H9 (cell line): ENCODE measurements around the gene RPL35. TPM values are rescaled to one million over a fixed set of nuclear protein-coding genes. Genes with fewer than 3 reads are reported as not detected.

Experiments
- DNase-seq: peaks from one replicate; pipeline ENCODE4 v3.0.0-alpha.2; 2017
- H2AFZ ChIP-seq: one replicate; pipeline ENCODE4 v1.6.1; 2013; ENCODE audit warnings: mild to moderate bottlenecking, low read length, control low read depth, moderate library complexity
- H2AK5ac ChIP-seq: 2 replicates; pipeline ENCODE4 v1.6.1; 2013; ENCODE audit warnings: low read length, control low read depth, mixed read lengths; ENCODE audit not compliant: insufficient read length
- H2BK120ac ChIP-seq: one replicate; pipeline ENCODE4 v1.6.1; 2013; ENCODE audit warnings: low read depth, mild to moderate bottlenecking, low read length, control low read depth, inconsistent platforms; ENCODE audit not compliant: poor library complexity, severe bottlenecking
- H2BK12ac ChIP-seq: 2 replicates; pipeline ENCODE4 v1.6.1; 2013; ENCODE audit warnings: low read length, control low read depth, mixed read lengths, low read depth; ENCODE audit not compliant: insufficient read length
- H2BK15ac ChIP-seq: 2 replicates; pipeline ENCODE4 v1.6.1; 2013; ENCODE audit warnings: low read depth, low read length, control low read depth
- H2BK20ac ChIP-seq: one replicate; pipeline ENCODE4 v1.6.1; 2013; ENCODE audit warnings: low read depth, mild to moderate bottlenecking, low read length, control low read depth, inconsistent platforms; ENCODE audit not compliant: poor library complexity, severe bottlenecking
- H2BK5ac ChIP-seq: 2 replicates; pipeline ENCODE4 v1.6.1; 2013; ENCODE audit warnings: low read length, control low read depth, mixed read lengths; ENCODE audit not compliant: insufficient read length
- H3K14ac ChIP-seq: 2 replicates; pipeline ENCODE4 v1.6.1; 2013; ENCODE audit warnings: low read length, control low read depth; ENCODE audit not compliant: insufficient read depth
- H3K18ac ChIP-seq: 2 replicates; pipeline ENCODE4 v1.6.1; 2013; ENCODE audit warnings: low read depth, mild to moderate bottlenecking, mixed read lengths, low read length, control low read depth; ENCODE audit not compliant: insufficient read length
- H3K23ac ChIP-seq: 2 replicates; pipeline ENCODE4 v1.6.1; 2013; ENCODE audit warnings: low read length, control low read depth, mixed read lengths, low read depth; ENCODE audit not compliant: insufficient read length
- H3K23me2 ChIP-seq: 2 replicates; pipeline ENCODE4 v1.6.1; 2013; ENCODE audit warnings: low read depth, mild to moderate bottlenecking, mixed read lengths, low read length, control low read depth; ENCODE audit not compliant: insufficient read length, poor library complexity, severe bottlenecking
- H3K27ac ChIP-seq: 2 replicates; pipeline ENCODE4 v1.5.1; 2013; ENCODE audit warnings: low read length, control low read depth, mixed read lengths, low read depth; ENCODE audit not compliant: insufficient read length
- H3K27me3 ChIP-seq: 2 replicates; pipeline ENCODE4 v1.6.1; 2013; ENCODE audit warnings: low read length, control low read depth, inconsistent platforms; ENCODE audit not compliant: insufficient read depth
- H3K4ac ChIP-seq: 2 replicates; pipeline ENCODE4 v1.6.1; 2013; ENCODE audit warnings: low read depth, mild to moderate bottlenecking, control low read depth, inconsistent platforms, low read length, moderate library complexity
- H3K4me1 ChIP-seq: 2 replicates; pipeline ENCODE4 v1.6.1; 2013; ENCODE audit warnings: low read length, control low read depth, inconsistent platforms; ENCODE audit not compliant: insufficient read depth
- H3K4me2 ChIP-seq: 2 replicates; pipeline ENCODE4 v1.6.1; 2013; ENCODE audit warnings: low read length, control low read depth, mixed read lengths; ENCODE audit not compliant: insufficient read length, insufficient read depth
- H3K56ac ChIP-seq: 2 replicates; pipeline ENCODE4 v1.6.1; 2013; ENCODE audit warnings: low read depth, mild to moderate bottlenecking, mixed read lengths, low read length, control low read depth; ENCODE audit not compliant: insufficient read length
- H3K79me1 ChIP-seq: 2 replicates; pipeline ENCODE4 v1.6.1; 2013; ENCODE audit warnings: low read depth, mild to moderate bottlenecking, moderate library complexity, low read length, control low read depth, inconsistent platforms; ENCODE audit not compliant: insufficient read depth, poor library complexity, severe bottlenecking
- H3K79me2 ChIP-seq: 2 replicates; pipeline ENCODE4 v1.6.1; 2013; ENCODE audit warnings: low read length, control low read depth, inconsistent platforms; ENCODE audit not compliant: insufficient read depth
- H3K9ac ChIP-seq: 2 replicates; pipeline ENCODE4 v1.6.1; 2013; ENCODE audit warnings: low read length, control low read depth, mixed read lengths; ENCODE audit not compliant: insufficient read length; ENCODE audit errors: extremely low read depth
- H3K9me3 ChIP-seq: one replicate; pipeline ENCODE4 v1.6.1; 2013; ENCODE audit warnings: low read depth, low read length, inconsistent platforms; ENCODE audit not compliant: control insufficient read depth
- H3T11ph ChIP-seq: one replicate; pipeline ENCODE4 v1.6.1; 2013; ENCODE audit warnings: mild to moderate bottlenecking, low read length, control low read depth, inconsistent platforms
- H4K20me1 ChIP-seq: one replicate; pipeline ENCODE4 v1.6.1; 2013; ENCODE audit not compliant: control insufficient read depth, insufficient read length, insufficient read depth
- H4K5ac ChIP-seq: 2 replicates; pipeline ENCODE4 v1.6.1; 2013; ENCODE audit warnings: low read depth, mild to moderate bottlenecking, mixed read lengths, low read length, control low read depth; ENCODE audit not compliant: insufficient read length
- H4K8ac ChIP-seq: replicated peaks from 2 replicates; pipeline ENCODE4 v1.6.1; 2013; ENCODE audit warnings: low read length, control low read depth, mixed read lengths, low read depth; ENCODE audit not compliant: insufficient read length
- H4K91ac ChIP-seq: 2 replicates; pipeline ENCODE4 v1.6.1; 2013; ENCODE audit warnings: low read depth, mild to moderate bottlenecking, moderate library complexity, mixed read lengths, low read length, control low read depth; ENCODE audit not compliant: insufficient read length
- H3K27ac Mint-ChIP-seq, 3 experiments: 2 replicates in 2 of 3; 3 replicates in 1 of 3; pipeline ENCODE4 v1.8.0; 2020 to 2021; ENCODE audit warnings: mixed read lengths in 3 of 3, mild to moderate bottlenecking in 1 of 3, moderate library complexity in 1 of 3
- H3K27me3 Mint-ChIP-seq: 2 replicates; pipeline ENCODE4 v1.8.0; 2021; ENCODE audit warnings: low read depth, mild to moderate bottlenecking, moderate library complexity, mixed read lengths
- H3K36me3 Mint-ChIP-seq, 3 experiments: 2 replicates in 2 of 3; 3 replicates in 1 of 3; pipeline ENCODE4 v1.8.0; 2020 to 2021; ENCODE audit warnings: low read depth in 3 of 3, mixed read lengths in 3 of 3; ENCODE audit not compliant: insufficient read depth in 1 of 3
- H3K4me1 Mint-ChIP-seq, 2 experiments: 2 replicates each; pipeline ENCODE4 v1.8.0; 2020; ENCODE audit warnings: mixed read lengths in 2 of 2
- H3K4me3 Mint-ChIP-seq, 2 experiments: 2 replicates in 1 of 2; 3 replicates in 1 of 2; pipeline ENCODE4 v1.8.0; 2020 to 2021; ENCODE audit warnings: mild to moderate bottlenecking in 2 of 2, mixed read lengths in 2 of 2, moderate library complexity in 1 of 2
- H3K9me3 Mint-ChIP-seq, 2 experiments: 2 replicates in 1 of 2; 3 replicates in 1 of 2; pipeline ENCODE4 v1.8.0; 2020; ENCODE audit warnings: mild to moderate bottlenecking in 2 of 2, mixed read lengths in 2 of 2, moderate library complexity in 1 of 2
- CTCF ChIP-seq: fragments of 200-600 bp; sonication (generic); conservative IDR thresholded peaks from 3 replicates; pipeline ENCODE4 v1.8.0; 2021; ENCODE audit warnings: antibody characterized with exemption, mild to moderate bottlenecking
- WGBS: extraction: QIAGEN DNeasy Blood & Tissue Kit; methylation state at CpG from one replicate; pipeline ENCODE4 v1.1.7; 2013; ENCODE audit warnings: missing lambda C conversion rate, low lambda C conversion rate, mixed read lengths; ENCODE audit not compliant: insufficient read length; ENCODE audit errors: extremely low coverage; 5-methylcytosine and 5-hydroxymethylcytosine counted together
- total RNA-seq: library from RNA; stranded (reverse); gene quantifications from 2 replicates; pipeline ENCODE4 v1.2.1, GENCODE V29; 2021

RPL35 gene
- total RNA-seq, 1 experiment from 2014 or later, result 1,840 TPM

GRCh38 chr9:124830593-124830992, 31.2 kb downstream of the RPL35 start:
- Histone ChIP-seq H4K91ac (no peak overlapping the region), H2BK120ac (no peak overlapping the region), H3K4me1 (no peaks in the 10 kb centered on the region; the same call in 1 of the 2 replicates), H3T11ph (no peak overlapping the region), H3K4me2 (no peak overlapping the region), H3K9me3 (no peaks in the 10 kb centered on the region), H3K56ac (no peak overlapping the region), H4K8ac (no peak overlapping the region), H3K27ac (no peak overlapping the region), H3K9ac (no peak overlapping the region), H3K79me1 (no peaks in the 10 kb centered on the region), H3K79me2 (no peaks in the 10 kb centered on the region), H2BK5ac (no peak overlapping the region), H2AFZ (no peak overlapping the region), H3K23me2 (no peaks in the 10 kb centered on the region), H3K23ac (no peak overlapping the region), H4K20me1 (no peaks in the 10 kb centered on the region), H3K27me3 (no peaks in the 10 kb centered on the region), H2AK5ac (no peak overlapping the region), H3K14ac (no peak overlapping the region), H2BK15ac (no peak overlapping the region), H2BK20ac (no peak overlapping the region), H3K18ac (no peak overlapping the region), H2BK12ac (no peak overlapping the region), H4K5ac (no peak overlapping the region), H3K4ac (no peak overlapping the region)
- Mint-ChIP-seq H3K36me3 (peaks cover 0 to 4% (median 1%) of the 10 kb centered on the region in 3 experiments; a peak in 2 of 7 replicates), H3K27me3 (peaks cover 4% of the 10 kb centered on the region; the same call in 1 of the 2 replicates), H3K4me3 (no peak overlapping the region), H3K4me1 (peaks cover 9 to 18% of the 10 kb centered on the region in 2 experiments), H3K9me3 (peaks cover 3 to 9% of the 10 kb centered on the region in 2 experiments; a peak in 2 of 5 replicates), H3K27ac (no peak overlapping the region; a peak in 1 of 7 replicates)
- no CpG with 5 or more reads among the region's 4 CpGs for WGBS
- no peak for DNase-seq
- no peak for TF ChIP-seq CTCF
